C4-2B (cell line): ENCODE data around the gene SSRP1.

Experiments used
- H3K27ac ChIP-seq: fragments of 450-650 bp; 2 replicates; pipeline ENCODE4 v1.5.1; 2017
- ZFX ChIP-seq: fragments of 450-650 bp; IDR thresholded peaks from 2 replicates; pipeline ENCODE4 v1.6.1; 2017
- TF ChIP-seq, protein P1 (sequence below): fragments of 450-650 bp; conservative IDR thresholded peaks from 2 replicates; pipeline ENCODE4 v1.5.1; 2017; ENCODE audit warnings: mild to moderate bottlenecking

Gene SSRP1

DNA sequence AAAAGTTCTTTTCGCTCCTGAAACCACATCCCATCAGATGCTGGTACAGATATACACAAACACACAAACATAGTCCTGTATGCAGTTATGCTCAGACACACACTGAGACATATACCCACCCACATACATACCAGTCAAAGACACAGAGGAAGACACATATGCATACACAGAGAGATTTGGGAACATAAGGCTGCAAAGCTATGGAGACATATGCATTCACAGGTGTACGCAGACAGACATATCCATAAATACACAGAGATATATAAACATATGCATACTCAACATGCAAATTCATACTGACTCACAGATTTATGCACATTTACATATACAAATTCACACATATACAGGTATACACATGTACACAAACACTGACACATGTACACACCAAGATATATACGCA, 39.3 kb upstream of the SSRP1 start:
- no peak for TF ChIP-seq ZFX
- TF ChIP-seq, protein P1, sequence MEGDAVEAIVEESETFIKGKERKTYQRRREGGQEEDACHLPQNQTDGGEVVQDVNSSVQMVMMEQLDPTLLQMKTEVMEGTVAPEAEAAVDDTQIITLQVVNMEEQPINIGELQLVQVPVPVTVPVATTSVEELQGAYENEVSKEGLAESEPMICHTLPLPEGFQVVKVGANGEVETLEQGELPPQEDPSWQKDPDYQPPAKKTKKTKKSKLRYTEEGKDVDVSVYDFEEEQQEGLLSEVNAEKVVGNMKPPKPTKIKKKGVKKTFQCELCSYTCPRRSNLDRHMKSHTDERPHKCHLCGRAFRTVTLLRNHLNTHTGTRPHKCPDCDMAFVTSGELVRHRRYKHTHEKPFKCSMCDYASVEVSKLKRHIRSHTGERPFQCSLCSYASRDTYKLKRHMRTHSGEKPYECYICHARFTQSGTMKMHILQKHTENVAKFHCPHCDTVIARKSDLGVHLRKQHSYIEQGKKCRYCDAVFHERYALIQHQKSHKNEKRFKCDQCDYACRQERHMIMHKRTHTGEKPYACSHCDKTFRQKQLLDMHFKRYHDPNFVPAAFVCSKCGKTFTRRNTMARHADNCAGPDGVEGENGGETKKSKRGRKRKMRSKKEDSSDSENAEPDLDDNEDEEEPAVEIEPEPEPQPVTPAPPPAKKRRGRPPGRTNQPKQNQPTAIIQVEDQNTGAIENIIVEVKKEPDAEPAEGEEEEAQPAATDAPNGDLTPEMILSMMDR = no peak
- no peak overlapping the region for H3K27ac ChIP-seq

DNA sequence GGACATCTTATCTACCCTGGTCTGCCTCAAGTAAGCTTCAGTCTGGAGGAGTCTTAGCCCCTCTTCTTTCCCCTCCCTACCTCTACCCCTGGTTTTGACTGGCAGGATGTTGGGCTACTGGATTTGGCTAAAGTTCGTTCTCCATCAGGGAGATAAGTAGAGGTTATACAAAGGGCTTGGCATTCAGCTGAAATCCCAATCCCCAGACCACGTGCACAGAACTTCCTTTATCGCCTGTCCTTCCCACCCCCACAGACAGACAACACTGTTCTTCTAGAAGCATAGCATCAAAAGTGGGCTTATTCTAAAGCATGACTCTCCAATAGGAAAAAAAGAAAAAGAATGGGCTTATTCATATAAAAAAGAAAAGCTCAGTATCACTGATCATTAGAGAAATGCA, 37.5 kb upstream of the SSRP1 start:
- TF ChIP-seq, protein P1 = no peak
- no peak for TF ChIP-seq ZFX
- no peak overlapping the region for H3K27ac ChIP-seq

DNA sequence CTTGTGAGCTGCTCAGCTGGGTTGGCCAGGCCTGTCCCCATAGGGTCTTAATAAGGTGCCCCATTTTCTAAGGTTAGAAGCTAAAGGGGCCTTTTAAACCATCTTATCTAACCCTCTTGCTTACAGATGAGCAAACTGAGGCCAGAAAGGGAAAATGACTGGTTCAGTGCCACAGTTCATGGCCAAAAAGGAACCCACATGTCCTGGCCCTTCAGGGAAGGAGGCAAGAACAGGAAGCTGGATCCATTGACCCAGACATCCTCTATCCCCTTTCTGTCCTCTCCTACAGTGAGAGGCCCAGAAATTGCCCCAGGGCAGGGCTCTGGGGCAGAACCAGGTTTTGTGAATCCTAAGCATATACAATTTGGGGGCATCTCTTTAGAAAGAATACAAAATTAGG, 35.2 kb upstream of the SSRP1 start:
- TF ChIP-seq, protein P1 = no peak
- TF ChIP-seq ZFX = no peak
- H3K27ac ChIP-seq = no peak overlapping the region

DNA sequence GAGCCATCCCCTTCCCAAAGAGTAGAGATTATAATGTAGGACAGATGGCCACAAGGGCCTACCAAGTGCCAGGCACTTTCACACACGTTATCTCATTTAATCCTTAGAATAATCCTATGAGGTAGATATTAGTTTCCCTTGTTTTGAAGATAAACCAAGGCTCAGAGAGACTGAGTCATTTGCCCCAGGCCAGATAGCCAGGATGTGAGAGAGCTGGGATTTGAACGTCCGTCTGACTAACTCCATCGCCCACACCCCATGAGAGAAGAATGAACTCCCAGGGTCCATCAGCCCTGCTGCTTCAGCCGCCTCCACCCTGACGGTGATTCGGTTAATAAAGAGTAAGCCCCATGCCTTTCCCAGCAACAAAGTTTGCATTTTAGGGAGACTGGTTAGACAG, 34.6 kb upstream of the SSRP1 start:
- no peak overlapping the region for H3K27ac ChIP-seq

DNA sequence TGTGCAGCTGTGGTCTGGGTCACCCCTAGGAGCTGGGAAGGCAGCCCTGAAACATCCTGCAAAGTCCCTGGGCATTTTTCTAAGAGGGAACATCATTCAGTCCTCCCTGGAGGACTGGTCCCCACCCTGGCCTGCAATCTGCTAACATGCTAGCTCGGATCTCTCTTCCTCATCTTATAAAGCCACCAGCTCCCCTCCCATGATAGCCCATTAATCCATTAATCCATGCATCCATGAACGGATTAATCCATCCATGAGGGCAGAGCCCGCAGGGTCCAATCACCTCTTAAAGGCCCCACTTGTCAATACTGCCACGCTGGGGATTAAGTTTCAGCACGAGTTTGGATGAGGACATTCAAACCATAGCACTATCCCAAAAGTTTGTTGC, 33.1 kb upstream of the SSRP1 start:
- no peak for TF ChIP-seq ZFX
- TF ChIP-seq, protein P1 = no peak
- no peak overlapping the region for H3K27ac ChIP-seq

More for the DNA sequence above, 34.6 kb upstream of the SSRP1 start:
- TF ChIP-seq ZFX = no peak
- TF ChIP-seq, protein P1 = no peak

DNA sequence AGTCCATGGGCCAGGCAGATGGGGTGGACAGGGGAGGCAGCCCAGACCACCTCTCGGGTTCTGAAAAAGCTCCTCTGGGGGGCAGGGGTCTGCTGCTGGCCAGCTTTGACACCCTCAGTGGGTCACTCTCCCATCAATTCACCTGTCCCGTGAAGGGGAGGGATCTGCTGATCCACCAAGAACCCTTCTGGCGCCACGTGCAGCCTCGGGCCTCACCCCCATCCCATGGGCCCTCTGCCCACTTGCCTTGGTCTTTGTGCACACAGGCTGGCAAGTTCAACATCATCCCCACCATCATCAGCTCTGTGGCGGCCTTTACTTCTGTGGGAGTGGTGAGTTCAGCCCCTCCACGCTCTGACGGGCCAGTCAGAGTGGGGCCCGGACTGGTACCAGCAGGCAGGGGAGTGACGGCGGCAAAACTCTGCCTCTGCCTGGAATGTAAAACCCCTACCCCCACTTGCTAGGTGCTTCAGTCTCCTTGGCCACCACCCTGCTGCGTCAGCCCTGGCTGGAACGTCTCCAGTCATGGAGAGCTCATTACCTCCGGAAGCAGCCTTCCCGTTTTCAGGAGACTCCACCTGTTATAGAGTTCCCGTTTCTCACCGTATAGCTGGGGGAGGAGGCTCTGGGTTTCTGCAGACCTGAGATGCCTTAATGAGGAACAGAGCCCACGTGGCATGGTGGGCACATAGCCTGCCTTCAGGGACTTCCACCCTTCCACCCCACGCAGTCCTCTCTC, 32.6 kb upstream of the SSRP1 start:
- TF ChIP-seq, protein P1 = no peak
- TF ChIP-seq ZFX = no peak
- no peak overlapping the region for H3K27ac ChIP-seq

DNA sequence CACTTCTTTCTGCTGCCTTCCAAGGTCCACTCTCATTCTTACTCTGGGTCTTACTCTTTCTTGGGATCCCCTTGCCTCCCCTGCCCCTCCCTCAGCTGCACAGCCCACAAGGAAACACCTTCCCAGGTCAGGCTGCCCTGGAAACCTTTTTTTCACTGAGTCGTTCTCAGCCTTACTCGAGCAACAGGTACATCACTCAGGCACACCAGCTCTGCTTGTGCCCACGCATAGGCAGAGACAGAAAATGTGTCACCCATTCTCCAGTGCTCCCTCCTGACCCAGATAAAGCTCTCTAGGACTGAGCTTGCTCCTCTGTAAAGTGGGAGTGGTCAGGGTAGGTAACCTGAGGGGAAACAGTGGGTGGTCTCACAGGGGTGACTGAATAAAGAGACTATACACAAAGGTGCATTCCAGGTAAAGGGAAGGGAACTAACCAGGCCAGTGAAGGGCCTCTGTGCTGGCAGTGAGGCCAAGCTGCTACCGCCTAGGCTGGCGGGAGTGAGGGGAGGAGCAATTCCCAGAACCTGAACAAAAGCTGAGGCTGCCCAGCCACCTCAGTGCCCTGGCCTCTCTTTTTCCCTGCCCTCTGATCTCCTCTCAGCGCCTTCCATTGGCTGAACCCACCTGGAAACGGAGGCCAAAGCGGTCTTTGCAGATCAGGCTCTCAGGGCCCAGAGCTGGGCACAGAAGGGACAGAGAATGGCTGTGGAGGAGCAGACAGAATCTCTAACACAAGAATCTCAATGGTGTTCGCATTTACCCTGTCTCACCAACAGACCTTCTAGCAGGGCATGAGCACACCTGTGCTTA, 29.4 kb upstream of the SSRP1 start:
- TF ChIP-seq, protein P1 = no peak
- TF ChIP-seq ZFX = no peak
- H3K27ac ChIP-seq = no peak overlapping the region
